ENCODE results near the gene USP17L27.
A peak's percentile ranks its signal among the peaks of the same experiment; 100 is the strongest.
"Not testable (repeated sequence)": the region's sequence is repeated elsewhere in the genome, so short reads cannot be mapped to it uniquely, and the experiment has no call there.

The USP17L27 gene, protein sequence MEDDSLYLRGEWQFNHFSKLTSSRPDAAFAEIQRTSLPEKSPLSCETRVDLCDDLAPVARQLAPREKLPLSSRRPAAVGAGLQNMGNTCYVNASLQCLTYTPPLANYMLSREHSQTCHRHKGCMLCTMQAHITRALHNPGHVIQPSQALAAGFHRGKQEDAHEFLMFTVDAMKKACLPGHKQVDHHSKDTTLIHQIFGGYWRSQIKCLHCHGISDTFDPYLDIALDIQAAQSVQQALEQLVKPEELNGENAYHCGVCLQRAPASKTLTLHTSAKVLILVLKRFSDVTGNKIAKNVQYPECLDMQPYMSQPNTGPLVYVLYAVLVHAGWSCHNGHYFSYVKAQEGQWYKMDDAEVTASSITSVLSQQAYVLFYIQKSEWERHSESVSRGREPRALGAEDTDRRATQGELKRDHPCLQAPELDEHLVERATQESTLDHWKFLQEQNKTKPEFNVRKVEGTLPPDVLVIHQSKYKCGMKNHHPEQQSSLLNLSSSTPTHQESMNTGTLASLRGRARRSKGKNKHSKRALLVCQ

DNA sequence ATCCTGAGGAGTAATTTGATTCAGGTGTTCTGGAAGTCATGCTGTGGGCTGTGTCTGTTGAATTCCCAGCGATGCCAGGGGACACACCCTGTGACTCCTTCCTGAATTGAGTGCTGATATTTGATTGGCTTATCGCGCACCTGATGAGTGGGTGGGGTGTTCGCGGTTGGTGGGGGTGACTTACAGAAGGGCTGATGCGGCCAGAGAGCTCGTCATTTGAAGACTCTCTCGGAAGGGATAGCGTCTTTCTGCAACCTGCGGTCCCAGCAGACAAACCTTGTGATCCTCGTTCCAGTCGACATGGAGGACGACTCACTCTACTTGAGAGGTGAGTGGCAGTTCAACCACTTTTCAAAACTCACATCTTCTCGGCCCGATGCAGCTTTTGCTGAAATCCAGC lies at the start of gene USP17L27:
Gene USP17L27 (plus strand): TSS at position 301 of the 400 bp plus-strand sequence. CDS start 0 bp downstream, at position 301.
- DNase-seq (ENCODE audit: extremely low spot score); CTCF ChIA-PET; POLR2A ChIA-PET: not testable (repeated sequence)

DNA sequence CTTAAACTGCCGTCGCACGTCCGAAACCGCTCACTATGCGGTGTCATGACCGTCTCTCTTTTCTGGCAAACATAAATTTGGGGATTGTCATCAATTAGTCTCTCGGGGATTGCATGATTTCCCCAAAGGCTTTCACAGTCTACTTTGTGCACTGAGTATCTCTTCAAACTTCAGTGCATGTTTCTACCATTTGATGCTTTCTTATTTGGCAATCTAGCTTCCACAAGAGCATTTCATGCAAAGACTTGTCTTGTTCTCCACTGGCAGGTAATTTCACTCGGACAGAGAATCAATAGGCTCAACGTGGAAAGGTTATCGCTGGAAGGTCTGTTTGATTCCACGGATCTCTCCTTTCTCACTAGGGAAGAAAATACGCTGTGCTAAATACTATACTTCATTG lies 19.8 kb upstream of the USP17L27 start:
- CTCF ChIA-PET; POLR2A ChIA-PET; DNase-seq (ENCODE audit: extremely low spot score): not testable (repeated sequence)

DNA sequence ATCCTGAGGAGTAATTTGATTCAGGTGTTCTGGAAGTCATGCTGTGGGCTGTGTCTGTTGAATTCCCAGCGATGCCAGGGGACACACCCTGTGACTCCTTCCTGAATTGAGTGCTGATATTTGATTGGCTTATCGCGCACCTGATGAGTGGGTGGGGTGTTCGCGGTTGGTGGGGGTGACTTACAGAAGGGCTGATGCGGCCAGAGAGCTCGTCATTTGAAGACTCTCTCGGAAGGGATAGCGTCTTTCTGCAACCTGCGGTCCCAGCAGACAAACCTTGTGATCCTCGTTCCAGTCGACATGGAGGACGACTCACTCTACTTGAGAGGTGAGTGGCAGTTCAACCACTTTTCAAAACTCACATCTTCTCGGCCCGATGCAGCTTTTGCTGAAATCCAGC lies 19.1 kb upstream of the USP17L27 start, which contains the start of gene USP17L24:
Gene USP17L24 (plus strand): TSS at position 301 of the 400 bp plus-strand sequence. CDS start 0 bp downstream, at position 301.
- CTCF ChIA-PET; DNase-seq (ENCODE audit: extremely low spot score); POLR2A ChIA-PET: not testable (repeated sequence)

DNA sequence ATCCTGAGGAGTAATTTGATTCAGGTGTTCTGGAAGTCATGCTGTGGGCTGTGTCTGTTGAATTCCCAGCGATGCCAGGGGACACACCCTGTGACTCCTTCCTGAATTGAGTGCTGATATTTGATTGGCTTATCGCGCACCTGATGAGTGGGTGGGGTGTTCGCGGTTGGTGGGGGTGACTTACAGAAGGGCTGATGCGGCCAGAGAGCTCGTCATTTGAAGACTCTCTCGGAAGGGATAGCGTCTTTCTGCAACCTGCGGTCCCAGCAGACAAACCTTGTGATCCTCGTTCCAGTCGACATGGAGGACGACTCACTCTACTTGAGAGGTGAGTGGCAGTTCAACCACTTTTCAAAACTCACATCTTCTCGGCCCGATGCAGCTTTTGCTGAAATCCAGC lies 14.3 kb upstream of the USP17L27 start, which contains the start of gene USP17L25:
Gene USP17L25 (plus strand): TSS at position 301 of the 400 bp plus-strand sequence. CDS start 0 bp downstream, at position 301.
- POLR2A ChIA-PET; CTCF ChIA-PET; DNase-seq (ENCODE audit: extremely low spot score): not testable (repeated sequence)

DNA sequence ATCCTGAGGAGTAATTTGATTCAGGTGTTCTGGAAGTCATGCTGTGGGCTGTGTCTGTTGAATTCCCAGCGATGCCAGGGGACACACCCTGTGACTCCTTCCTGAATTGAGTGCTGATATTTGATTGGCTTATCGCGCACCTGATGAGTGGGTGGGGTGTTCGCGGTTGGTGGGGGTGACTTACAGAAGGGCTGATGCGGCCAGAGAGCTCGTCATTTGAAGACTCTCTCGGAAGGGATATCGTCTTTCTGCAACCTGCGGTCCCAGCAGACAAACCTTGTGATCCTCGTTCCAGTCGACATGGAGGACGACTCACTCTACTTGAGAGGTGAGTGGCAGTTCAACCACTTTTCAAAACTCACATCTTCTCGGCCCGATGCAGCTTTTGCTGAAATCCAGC lies 9.6 kb upstream of the USP17L27 start, which contains the start of gene USP17L26:
Gene USP17L26 (plus strand): TSS at position 301 of the 400 bp plus-strand sequence. CDS start 0 bp downstream, at position 301.
- POLR2A ChIA-PET; DNase-seq (ENCODE audit: extremely low spot score); CTCF ChIA-PET: not testable (repeated sequence)

DNA sequence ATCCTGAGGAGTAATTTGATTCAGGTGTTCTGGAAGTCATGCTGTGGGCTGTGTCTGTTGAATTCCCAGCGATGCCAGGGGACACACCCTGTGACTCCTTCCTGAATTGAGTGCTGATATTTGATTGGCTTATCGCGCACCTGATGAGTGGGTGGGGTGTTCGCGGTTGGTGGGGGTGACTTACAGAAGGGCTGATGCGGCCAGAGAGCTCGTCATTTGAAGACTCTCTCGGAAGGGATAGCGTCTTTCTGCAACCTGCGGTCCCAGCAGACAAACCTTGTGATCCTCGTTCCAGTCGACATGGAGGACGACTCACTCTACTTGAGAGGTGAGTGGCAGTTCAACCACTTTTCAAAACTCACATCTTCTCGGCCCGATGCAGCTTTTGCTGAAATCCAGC lies 4.8 kb upstream of the USP17L27 start, which contains the start of gene USP17L5:
Gene USP17L5 (plus strand): TSS at position 301 of the 400 bp plus-strand sequence. CDS start 0 bp downstream, at position 301.
- CTCF ChIA-PET; POLR2A ChIA-PET; DNase-seq (ENCODE audit: extremely low spot score): not testable (repeated sequence)

DNA sequence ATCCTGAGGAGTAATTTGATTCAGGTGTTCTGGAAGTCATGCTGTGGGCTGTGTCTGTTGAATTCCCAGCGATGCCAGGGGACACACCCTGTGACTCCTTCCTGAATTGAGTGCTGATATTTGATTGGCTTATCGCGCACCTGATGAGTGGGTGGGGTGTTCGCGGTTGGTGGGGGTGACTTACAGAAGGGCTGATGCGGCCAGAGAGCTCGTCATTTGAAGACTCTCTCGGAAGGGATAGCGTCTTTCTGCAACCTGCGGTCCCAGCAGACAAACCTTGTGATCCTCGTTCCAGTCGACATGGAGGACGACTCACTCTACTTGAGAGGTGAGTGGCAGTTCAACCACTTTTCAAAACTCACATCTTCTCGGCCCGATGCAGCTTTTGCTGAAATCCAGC lies 4.6 kb downstream of the USP17L27 start, which contains the start of gene USP17L28:
Gene USP17L28 (plus strand): TSS at position 301 of the 400 bp plus-strand sequence. CDS start 0 bp downstream, at position 301.
- POLR2A ChIA-PET; CTCF ChIA-PET; DNase-seq (ENCODE audit: extremely low spot score): not testable (repeated sequence)

DNA sequence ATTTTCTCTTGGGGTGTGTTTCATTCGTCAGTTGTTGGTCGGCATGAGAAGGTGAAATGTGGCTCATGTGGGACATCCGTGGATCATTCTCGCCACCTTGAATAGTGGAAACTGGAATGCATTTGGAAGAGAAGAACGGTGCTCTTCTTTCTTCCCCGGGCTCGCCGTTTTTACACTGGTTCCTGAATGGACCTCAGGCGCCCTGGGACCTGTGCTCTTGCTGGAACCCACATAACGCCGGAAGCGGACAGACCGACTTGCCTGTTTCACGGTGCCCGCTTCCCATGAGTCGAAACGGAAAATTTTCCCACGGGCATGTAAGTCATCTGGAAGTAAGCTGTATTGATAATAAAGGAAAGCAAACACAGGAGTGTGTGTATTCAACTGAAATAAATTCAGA lies 6.9 kb downstream of the USP17L27 start:
- CTCF ChIA-PET; DNase-seq (ENCODE audit: extremely low spot score); POLR2A ChIA-PET: not testable (repeated sequence)

DNA sequence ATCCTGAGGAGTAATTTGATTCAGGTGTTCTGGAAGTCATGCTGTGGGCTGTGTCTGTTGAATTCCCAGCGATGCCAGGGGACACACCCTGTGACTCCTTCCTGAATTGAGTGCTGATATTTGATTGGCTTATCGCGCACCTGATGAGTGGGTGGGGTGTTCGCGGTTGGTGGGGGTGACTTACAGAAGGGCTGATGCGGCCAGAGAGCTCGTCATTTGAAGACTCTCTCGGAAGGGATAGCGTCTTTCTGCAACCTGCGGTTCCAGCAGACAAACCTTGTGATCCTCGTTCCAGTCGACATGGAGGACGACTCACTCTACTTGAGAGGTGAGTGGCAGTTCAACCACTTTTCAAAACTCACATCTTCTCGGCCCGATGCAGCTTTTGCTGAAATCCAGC lies 9.4 kb downstream of the USP17L27 start, which contains the start of gene USP17L29:
Gene USP17L29 (plus strand): TSS at position 301 of the 400 bp plus-strand sequence. CDS start 0 bp downstream, at position 301.
- CTCF ChIA-PET; POLR2A ChIA-PET; DNase-seq (ENCODE audit: extremely low spot score): not testable (repeated sequence)

DNA sequence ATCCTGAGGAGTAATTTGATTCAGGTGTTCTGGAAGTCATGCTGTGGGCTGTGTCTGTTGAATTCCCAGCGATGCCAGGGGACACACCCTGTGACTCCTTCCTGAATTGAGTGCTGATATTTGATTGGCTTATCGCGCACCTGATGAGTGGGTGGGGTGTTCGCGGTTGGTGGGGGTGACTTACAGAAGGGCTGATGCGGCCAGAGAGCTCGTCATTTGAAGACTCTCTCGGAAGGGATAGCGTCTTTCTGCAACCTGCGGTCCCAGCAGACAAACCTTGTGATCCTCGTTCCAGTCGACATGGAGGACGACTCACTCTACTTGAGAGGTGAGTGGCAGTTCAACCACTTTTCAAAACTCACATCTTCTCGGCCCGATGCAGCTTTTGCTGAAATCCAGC lies 18.9 kb downstream of the USP17L27 start, which contains the start of gene USP17L30:
Gene USP17L30 (plus strand): TSS at position 301 of the 400 bp plus-strand sequence. CDS start 0 bp downstream, at position 301.
- CTCF ChIA-PET; POLR2A ChIA-PET; DNase-seq (ENCODE audit: extremely low spot score): not testable (repeated sequence)

DNA sequence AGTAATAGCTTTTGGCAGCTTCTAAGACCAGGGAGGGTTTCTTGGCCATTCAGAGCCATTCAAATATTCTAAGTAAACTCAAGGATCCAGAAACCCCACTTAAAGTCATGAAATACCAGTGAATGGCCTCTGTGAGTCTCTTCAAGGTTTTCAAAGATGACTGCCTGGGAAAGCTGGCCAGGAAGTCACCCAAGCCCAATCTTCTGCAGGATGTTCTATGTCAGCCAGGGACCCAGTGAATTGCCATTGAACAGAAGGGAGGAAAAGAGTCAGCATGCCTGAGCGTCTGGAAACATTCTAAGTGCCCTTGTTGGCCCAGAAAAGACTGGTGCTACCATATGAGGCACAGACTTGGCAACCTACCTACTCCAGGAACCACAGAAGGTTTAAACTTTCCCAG lies 35.9 kb downstream of the USP17L27 start:
- CTCF ChIA-PET; POLR2A ChIA-PET; DNase-seq (ENCODE audit: extremely low spot score): not testable (repeated sequence)

DNA sequence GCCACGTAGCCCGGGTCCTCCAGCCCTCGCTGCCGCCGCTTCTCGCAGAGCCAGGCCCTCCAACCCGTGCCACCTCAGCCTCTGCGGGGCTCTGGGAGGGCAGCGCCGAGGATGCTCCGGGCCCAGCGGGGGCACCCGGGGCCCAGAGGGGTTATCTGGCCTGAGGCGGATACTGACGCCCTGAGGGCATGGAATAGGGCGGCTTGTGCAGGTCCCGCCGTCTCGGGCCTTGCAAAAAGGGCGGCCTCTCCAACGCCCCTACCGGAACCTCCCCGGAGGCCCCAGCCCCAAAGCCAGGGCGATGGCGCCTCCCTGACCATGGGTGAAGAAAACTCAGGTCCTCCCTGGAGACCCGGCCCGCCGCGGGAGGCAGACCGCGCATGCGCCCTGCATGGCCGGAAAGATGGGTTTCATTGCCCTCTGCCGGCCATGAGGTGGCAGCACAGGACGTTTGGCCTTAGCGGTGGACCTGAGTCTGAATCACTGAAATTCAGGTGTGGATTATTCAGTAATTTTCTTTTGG lies 37.1 kb downstream of the USP17L27 start:
- POLR2A ChIA-PET, CTCF ChIA-PET: not testable (repeated sequence)
- DNase-seq (ENCODE audit: extremely low spot score): peak; percentile 27

DNA sequence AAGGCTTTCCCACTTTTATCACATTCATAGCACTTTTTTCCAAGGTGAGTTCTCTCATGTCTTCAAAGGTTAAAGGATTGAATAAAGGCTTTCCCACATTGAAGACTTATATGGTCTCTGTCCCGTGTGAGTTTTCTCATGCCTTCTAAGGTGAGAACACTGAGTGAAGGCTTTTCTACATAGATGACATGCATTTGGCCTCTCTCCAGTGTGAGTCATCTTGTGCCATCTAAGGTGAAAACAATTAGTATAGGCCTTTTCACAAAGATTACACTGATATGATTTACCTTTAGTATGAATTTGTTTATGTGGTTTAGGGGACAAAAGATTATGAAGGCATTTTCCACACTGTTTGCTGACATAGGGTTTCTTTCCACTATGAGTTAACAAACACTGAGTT lies 40.2 kb downstream of the USP17L27 start:
- POLR2A ChIA-PET: no interaction called here
- no peak for DNase-seq (ENCODE audit: extremely low spot score)

DNA sequence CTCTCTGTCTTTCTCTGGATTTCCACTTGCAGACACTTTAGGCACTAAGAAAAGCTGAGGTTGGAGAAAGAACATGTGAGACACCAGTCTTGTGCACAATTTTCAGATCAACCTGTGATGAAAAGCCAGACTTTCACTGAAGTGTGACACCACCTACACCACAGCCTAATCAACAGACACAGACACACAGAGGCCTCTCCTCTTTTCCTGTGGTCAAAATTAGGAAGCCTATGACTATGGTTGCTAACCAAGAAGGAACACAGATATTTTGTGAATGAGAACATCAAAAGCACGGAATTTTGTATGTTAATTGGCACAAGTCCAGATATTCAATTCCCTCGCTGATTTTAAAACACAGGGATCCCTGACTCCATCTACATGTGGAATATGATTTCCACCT lies 45.1 kb downstream of the USP17L27 start:
- POLR2A ChIA-PET, CTCF ChIA-PET: not testable (repeated sequence)

More for the DNA sequence above, 40.2 kb downstream of the USP17L27 start:
- no peak for TF ChIP-seq L3MBTL2 (conservative IDR thresholded peaks at IDR 0.05)
- CTCF ChIA-PET: no interaction called here

More for the DNA sequence above, 45.1 kb downstream of the USP17L27 start:
- not testable (repeated sequence) for DNase-seq (ENCODE audit: extremely low spot score)

Measured in HEK293T (cell line).